ENCODE data around the gene TMEM272.

DNA sequence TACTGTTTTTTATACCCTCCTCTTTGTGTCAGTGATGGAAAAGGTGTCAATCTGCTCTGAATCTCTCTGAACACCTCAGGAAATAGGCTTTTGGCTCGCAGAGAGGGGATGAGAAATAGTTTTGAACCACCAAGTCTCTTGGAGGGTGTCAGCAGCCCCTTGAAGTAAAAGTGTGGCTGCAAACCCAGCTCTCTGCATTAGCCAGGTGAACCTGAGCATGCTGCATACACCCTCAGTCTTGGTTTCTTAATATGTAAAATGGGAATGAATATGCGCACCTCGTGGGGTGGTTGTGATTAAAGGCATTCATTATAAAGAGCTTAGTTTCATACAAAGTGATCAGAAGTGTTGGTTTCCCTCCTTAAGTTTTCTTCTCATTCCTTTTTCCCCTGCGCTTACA lies 39.7 kb downstream of the TMEM272 start:
- TF ChIP-seq CTCF (IDR thresholded peaks at IDR 0.05) (no peak), TCF12 (IDR thresholded peaks at IDR 0.05) (no peak), RFX5 (IDR thresholded peaks at IDR 0.05; ENCODE audit: low read length) (no peak), EP300 (IDR thresholded peaks at IDR 0.05; ENCODE audit: borderline replicate concordance in 1 of 2, low read depth in 1 of 2, low read length in 1 of 2) (no peak), IRF3 (IDR thresholded peaks at IDR 0.05; ENCODE audit: low read depth, low read length) (no peak), SIN3A (IDR thresholded peaks at IDR 0.05; ENCODE audit: borderline replicate concordance, low read depth, low read length) (no peak), GATA2 (CRISPR knock-in tag; IDR thresholded peaks at IDR 0.05) (no peak), PBX3 (IDR thresholded peaks at IDR 0.05) (no peak), REST (IDR thresholded peaks at IDR 0.05; ENCODE audit: low read depth, low read length) (no peak), YY1 (IDR thresholded peaks at IDR 0.05; ENCODE audit: low read depth) (no peak), EZH2phosphoT487 (IDR thresholded peaks at IDR 0.05; ENCODE audit: borderline replicate concordance, low read depth) (no peak)
- TF ChIP-seq, protein P1, sequence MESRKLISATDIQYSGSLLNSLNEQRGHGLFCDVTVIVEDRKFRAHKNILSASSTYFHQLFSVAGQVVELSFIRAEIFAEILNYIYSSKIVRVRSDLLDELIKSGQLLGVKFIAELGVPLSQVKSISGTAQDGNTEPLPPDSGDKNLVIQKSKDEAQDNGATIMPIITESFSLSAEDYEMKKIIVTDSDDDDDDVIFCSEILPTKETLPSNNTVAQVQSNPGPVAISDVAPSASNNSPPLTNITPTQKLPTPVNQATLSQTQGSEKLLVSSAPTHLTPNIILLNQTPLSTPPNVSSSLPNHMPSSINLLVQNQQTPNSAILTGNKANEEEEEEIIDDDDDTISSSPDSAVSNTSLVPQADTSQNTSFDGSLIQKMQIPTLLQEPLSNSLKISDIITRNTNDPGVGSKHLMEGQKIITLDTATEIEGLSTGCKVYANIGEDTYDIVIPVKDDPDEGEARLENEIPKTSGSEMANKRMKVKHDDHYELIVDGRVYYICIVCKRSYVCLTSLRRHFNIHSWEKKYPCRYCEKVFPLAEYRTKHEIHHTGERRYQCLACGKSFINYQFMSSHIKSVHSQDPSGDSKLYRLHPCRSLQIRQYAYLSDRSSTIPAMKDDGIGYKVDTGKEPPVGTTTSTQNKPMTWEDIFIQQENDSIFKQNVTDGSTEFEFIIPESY (IDR thresholded peaks at IDR 0.05; ENCODE audit: borderline replicate concordance, low read depth): no peak

Data from SK-N-SH (cell line).